ENCODE results near the gene TNFRSF25. TPM values are rescaled to one million over a fixed set of nuclear protein-coding genes. Genes with fewer than 3 reads are reported as not detected.
A peak's percentile ranks its signal among the peaks of the same experiment; 100 is the strongest.

The TNFRSF25 gene
- total RNA-seq, 1 experiment from 2014 or later, result 19.4 TPM

GRCh38 chr1:6427441-6428390 is 38.3 kb downstream of the TNFRSF25 start:
- Mint-ChIP-seq H3K4me3 (no peak overlapping the region), H3K27me3 (ENCODE audit: low read depth) (peaks cover 76% of the 10 kb centered on the region), H3K4me1 (peaks cover 17 to 24% of the 10 kb centered on the region in 2 experiments), H3K36me3 (ENCODE audit: insufficient read depth in 1 of 3, low read depth in 3 of 3) (no peaks in the 10 kb centered on the region), H3K27ac (no peak overlapping the region), H3K9me3 (peaks cover 0 to 3% of the 10 kb centered on the region in 2 experiments; a peak in 2 of 5 replicates)
- H3K14ac ChIP-seq (ENCODE audit: insufficient read depth, low read length), result no peak overlapping the region; the same call in 1 of the 2 replicates
- no peak overlapping the region for H3K4ac ChIP-seq (ENCODE audit: low read depth, low read length)
- peak; percentile 28 for DNase-seq
- H3K9me3 ChIP-seq (ENCODE audit: control insufficient read depth, low read depth, low read length), result no peaks in the 10 kb centered on the region
- no peak overlapping the region for H3K56ac ChIP-seq (ENCODE audit: insufficient read length, low read depth, low read length)
- no peak overlapping the region for H3K4me2 ChIP-seq (ENCODE audit: insufficient read depth, insufficient read length, low read length)
- H3K9ac ChIP-seq (ENCODE audit: extremely low read depth, insufficient read length, low read length), result no peak overlapping the region
- no peak overlapping the region for H4K8ac ChIP-seq (replicated peaks; ENCODE audit: insufficient read length, low read depth, low read length)
- no peak overlapping the region for H4K91ac ChIP-seq (ENCODE audit: insufficient read length, low read depth, low read length)
- H2BK15ac ChIP-seq (ENCODE audit: low read depth, low read length), result no peak overlapping the region
- H3K79me2 ChIP-seq (ENCODE audit: insufficient read depth, low read length), result no peaks in the 10 kb centered on the region
- H3K4me1 ChIP-seq (ENCODE audit: insufficient read depth, low read length), result no peaks in the 10 kb centered on the region
- no peak overlapping the region for H2AFZ ChIP-seq (ENCODE audit: low read length)
- no peak overlapping the region for H4K5ac ChIP-seq (ENCODE audit: insufficient read length, low read depth, low read length)
- peaks cover 29% of the 10 kb centered on the region; the same call in 1 of the 2 replicates for H3K27me3 ChIP-seq (ENCODE audit: insufficient read depth, low read length)
- H2BK120ac ChIP-seq (ENCODE audit: low read depth, low read length, poor library complexity, severe bottlenecking), result no peak overlapping the region
- H2BK20ac ChIP-seq (ENCODE audit: low read depth, low read length, poor library complexity, severe bottlenecking), result no peak overlapping the region
- no peak overlapping the region for H2BK5ac ChIP-seq (ENCODE audit: insufficient read length, low read length)
- no peaks in the 10 kb centered on the region for H3K79me1 ChIP-seq (ENCODE audit: insufficient read depth, low read depth, low read length, poor library complexity, severe bottlenecking)
- WGBS (ENCODE audit: extremely low coverage, insufficient read length, low lambda C conversion rate), result no CpG with 5 or more reads among the region's 26 CpGs
- H3K18ac ChIP-seq (ENCODE audit: insufficient read length, low read depth, low read length), result no peak overlapping the region
- H3K23me2 ChIP-seq (ENCODE audit: insufficient read length, low read depth, low read length, poor library complexity, severe bottlenecking), result peaks cover 3% of the 10 kb centered on the region
- H3T11ph ChIP-seq (ENCODE audit: low read length), result no peak overlapping the region
- no peak overlapping the region for H2BK12ac ChIP-seq (ENCODE audit: insufficient read length, low read depth, low read length)
- no peak for TF ChIP-seq CTCF (conservative IDR thresholded peaks at IDR 0.05)
- H4K20me1 ChIP-seq (ENCODE audit: control insufficient read depth, insufficient read depth, insufficient read length), result no peaks in the 10 kb centered on the region
- no peak overlapping the region for H3K23ac ChIP-seq (ENCODE audit: insufficient read length, low read depth, low read length)
- no peak overlapping the region for H3K27ac ChIP-seq (ENCODE audit: insufficient read length, low read depth, low read length)
- no peak overlapping the region for H2AK5ac ChIP-seq (ENCODE audit: insufficient read length, low read length)

Data from H9 (cell line).